CD4-positive, alpha-beta memory T cell (primary cell): ENCODE results near the gene TBX19. TPM values are rescaled to one million over a fixed set of nuclear protein-coding genes. Genes with fewer than 3 reads are reported as not detected.
"Not testable (repeated sequence)": the region's sequence is repeated elsewhere in the genome, so short reads cannot be mapped to it uniquely, and the experiment has no call there.

ENCODE experiments used
- CTCF ChIA-PET: fragments of 350-600 bp; sonication (Branson Sonifier 250); formaldehyde crosslinking; loops from one replicate; lab custom pipeline; 2021; ENCODE audit warnings: inconsistent platforms; ENCODE audit not compliant: partially characterized antibody; lab: Charles Lee
- POLR2A ChIA-PET: fragments of 350-600 bp; sonication (Branson Sonifier 250); formaldehyde crosslinking; loops from one replicate; lab custom pipeline; 2021; ENCODE audit not compliant: partially characterized antibody; lab: Charles Lee
- DNase-seq, 5 donors: peaks; one replicate each; pipeline versions ENCODE4 v3.0.0 to v3.0.0-alpha.2; 2020 to 2022; ENCODE audit warnings: mixed read lengths in 1 of 5
- H3K27ac ChIP-seq: one replicate; pipeline ENCODE4 v1.7.0; 2013; ENCODE audit warnings: low read depth, low read length
- H3K27me3 ChIP-seq: 2 replicates; pipeline ENCODE4 v1.7.0; 2013; ENCODE audit warnings: mild to moderate bottlenecking, low read length, moderate library complexity; ENCODE audit not compliant: insufficient read depth
- H3K36me3 ChIP-seq: 2 replicates; pipeline ENCODE4 v1.7.0; 2013; ENCODE audit warnings: mild to moderate bottlenecking, low read length, moderate library complexity; ENCODE audit not compliant: insufficient read depth
- H3K4me1 ChIP-seq: 2 replicates; pipeline ENCODE4 v1.7.0; 2013; ENCODE audit warnings: mild to moderate bottlenecking, low read length, moderate library complexity; ENCODE audit not compliant: insufficient read depth
- H3K4me3 ChIP-seq, 2 donors: one replicate each; pipeline ENCODE4 v1.7.0; 2013; ENCODE audit warnings: low read length in 2 of 2, mild to moderate bottlenecking in 1 of 2
- H3K9me3 ChIP-seq, 2 donors: one replicate each; pipeline ENCODE4 v1.7.0; 2013; ENCODE audit warnings: low read length in 2 of 2, control low read depth in 1 of 2; ENCODE audit not compliant: control insufficient read depth in 1 of 2
- H3K27ac Mint-ChIP-seq, 7 donors: one replicate each; pipeline ENCODE4 v1.8.0; 2020 to 2021; ENCODE audit warnings: mixed read lengths in 7 of 7, mild to moderate bottlenecking in 6 of 7, inconsistent platforms in 3 of 7, moderate library complexity in 3 of 7
- H3K27me3 Mint-ChIP-seq, 2 donors: one replicate each; pipeline ENCODE4 v1.8.0; 2020 to 2021; ENCODE audit warnings: mixed read lengths in 2 of 2
- H3K36me3 Mint-ChIP-seq, 2 donors: one replicate each; pipeline ENCODE4 v1.8.0; 2020 to 2021; ENCODE audit warnings: mixed read lengths in 2 of 2, inconsistent platforms in 1 of 2, mild to moderate bottlenecking in 1 of 2
- H3K4me1 Mint-ChIP-seq, 4 donors: one replicate each; pipeline ENCODE4 v1.8.0; 2020 to 2021; ENCODE audit warnings: mixed read lengths in 4 of 4, mild to moderate bottlenecking in 1 of 4
- H3K4me3 Mint-ChIP-seq, 8 donors: one replicate each; pipeline ENCODE4 v1.8.0; 2020 to 2021; ENCODE audit warnings: mixed read lengths in 8 of 8, mild to moderate bottlenecking in 7 of 8, moderate library complexity in 6 of 8, inconsistent platforms in 3 of 8
- H3K9me3 Mint-ChIP-seq, 8 donors: one replicate each; pipeline ENCODE4 v1.8.0; 2020 to 2021; ENCODE audit warnings: mixed read lengths in 8 of 8, mild to moderate bottlenecking in 5 of 8, inconsistent platforms in 3 of 8, moderate library complexity in 1 of 8
- intact Hi-C: fragments of 100-400 bp; cut with micrococcal nuclease; formaldehyde crosslinking; loops from one replicate; pipeline ENCODE4 v1.15.1; 2023
- polyA plus RNA-seq, 2 donors: library from polyadenylated mRNA; unstranded; fragments of 300-500 nt; fragmentation: Illumina TruSeq; gene quantifications; one replicate each; pipeline ENCODE4 v1.2.3, GENCODE V29; 2021
- total RNA-seq, 2 experiments: library from RNA; stranded (reverse); gene quantifications; one replicate each; pipeline ENCODE4 v1.2.3, GENCODE V29; 2021

The TBX19 gene
- total and polyA plus RNA-seq, 4 experiments from 2014 or later = 1.3 to 4.3 (median 3.1) TPM

DNA sequence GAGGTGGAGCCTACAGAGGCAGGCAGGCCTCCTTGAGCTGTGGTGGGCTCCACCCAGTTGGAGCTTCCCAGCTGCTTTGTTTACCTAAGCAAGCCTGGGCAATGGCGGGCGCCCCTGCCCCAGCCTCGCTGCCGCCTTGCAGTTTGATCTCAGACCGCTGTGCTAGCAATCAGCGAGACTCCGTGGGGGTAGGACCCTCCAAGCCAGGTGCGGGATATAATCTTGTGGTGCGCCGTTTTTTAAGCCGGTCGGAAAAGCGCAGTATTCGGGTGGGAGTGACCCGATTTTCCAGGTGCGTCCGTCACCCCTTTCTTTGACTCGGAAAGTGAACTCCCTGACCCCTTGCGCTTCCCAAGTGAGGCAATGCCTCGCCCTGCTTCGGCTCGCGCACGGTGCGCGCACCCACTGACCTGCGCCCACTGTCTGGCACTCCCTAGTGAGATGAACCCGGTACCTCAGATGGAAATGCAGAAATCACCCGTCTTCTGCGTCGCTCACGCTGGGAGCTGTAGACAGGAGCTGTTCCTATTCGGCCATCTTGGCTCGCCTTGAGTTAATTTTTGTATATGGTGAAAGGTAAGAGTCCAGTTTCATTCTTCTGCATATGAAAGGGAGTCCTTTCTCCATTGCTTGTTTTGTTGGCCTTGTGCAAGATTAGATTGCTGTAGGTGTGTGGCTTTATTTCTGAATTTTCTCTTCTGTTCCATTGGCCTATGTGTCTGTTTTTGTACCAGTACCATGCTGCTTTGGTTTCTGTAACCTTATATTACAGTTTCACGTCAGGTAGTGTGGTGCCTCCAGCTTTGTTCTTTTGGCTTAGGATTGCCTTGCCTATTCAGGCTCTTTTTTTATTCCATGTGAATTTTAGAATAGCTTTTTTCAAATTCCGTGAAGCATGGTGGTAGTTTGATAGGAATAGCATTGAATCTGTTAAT is 73.9 kb downstream of the TBX19 start:
- POLR2A ChIA-PET, intact Hi-C loops, DNase-seq: not testable (repeated sequence)

DNA sequence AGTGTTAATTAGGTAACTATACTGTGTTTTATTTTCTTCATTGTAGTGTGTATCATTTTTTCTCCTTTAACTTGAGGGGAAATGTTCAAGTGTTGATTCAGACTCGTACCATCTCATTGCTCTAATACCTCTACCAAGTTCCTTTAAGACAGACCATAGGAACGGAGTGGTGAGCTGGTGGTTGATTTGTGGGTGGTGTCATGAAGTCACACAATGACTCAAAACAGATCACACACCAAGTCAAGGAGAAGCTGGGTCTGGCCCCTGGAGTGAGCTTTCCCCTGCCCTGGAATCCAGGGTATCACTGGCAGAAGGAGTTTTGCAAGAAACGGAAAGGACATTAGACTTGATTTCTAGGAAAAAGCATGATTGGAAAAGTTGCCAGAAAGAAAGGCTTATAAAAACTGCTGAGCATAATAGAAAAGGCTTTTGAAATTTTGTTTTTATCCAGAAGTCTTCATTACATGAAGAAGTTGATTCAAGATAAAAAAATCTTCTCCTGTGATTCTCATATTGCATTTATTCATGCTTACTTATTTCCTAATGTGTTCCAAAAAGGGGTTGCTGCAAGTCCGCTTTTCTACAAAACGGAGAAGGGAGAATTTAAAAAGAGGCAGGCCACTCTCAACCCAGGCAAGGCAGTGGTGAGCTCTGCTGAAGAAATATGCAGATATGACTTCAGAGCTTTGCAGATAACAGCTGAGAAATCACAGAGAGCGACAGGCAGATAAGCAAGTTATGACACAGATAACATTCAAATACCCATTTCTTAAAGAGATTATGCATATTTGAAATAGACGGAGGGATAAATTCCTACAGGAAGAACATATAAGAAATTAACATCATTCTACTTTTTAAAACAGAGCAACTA is 79.7 kb downstream of the TBX19 start:
- intact Hi-C loops = loop anchor here (5.0 kb wide), 2 partner anchors 77 to 123 kb away; no protein-coding TSS in a partner anchor
- no peak overlapping the region for H3K27ac ChIP-seq
- CTCF ChIA-PET = interaction anchor here (1.7 to 15.1 kb wide), 2 partner anchors 17 to 243 kb away, joined by 3 to 543 read pairs; no protein-coding TSS in a partner anchor
- Mint-ChIP-seq H3K27ac (peak overlapping the region in 5 of 7 donors; percentile 79 to 100 (median 90)), H3K36me3 (peaks cover 0 to 3% of the 10 kb centered on the region in 2 donors), H3K4me1 (peaks cover 27 to 55% (median 44%) of the 10 kb centered on the region in 4 donors), H3K4me3 (peak overlapping the region in 3 of 8 donors; percentile 25 to 48 (median 36)), H3K9me3 (peaks cover 0 to 2% (median 0%) of the 10 kb centered on the region in 8 donors), H3K27me3 (no peaks in the 10 kb centered on the region)
- H3K9me3 ChIP-seq = no peaks in the 10 kb centered on the region
- H3K4me3 ChIP-seq = no peak overlapping the region
- peak in 1 of 5 donors; percentile 55 for DNase-seq
- H3K4me1 ChIP-seq = peaks cover 49% of the 10 kb centered on the region
- POLR2A ChIA-PET = interaction anchor here (1.3 to 9.7 kb wide), 4 partner anchors 13 to 61 kb away, joined by 3 to 162 read pairs (median 12); no protein-coding TSS in a partner anchor
- H3K27me3 ChIP-seq = no peaks in the 10 kb centered on the region
- H3K36me3 ChIP-seq = no peaks in the 10 kb centered on the region

More for the DNA sequence above, 73.9 kb downstream of the TBX19 start:
- CTCF ChIA-PET = interaction anchor here (2.5 kb wide), 1 partner anchor 12 kb away, joined by 11 read pairs; no protein-coding TSS in a partner anchor
- H3K36me3 ChIP-seq, H3K9me3 ChIP-seq, H3K4me1 Mint-ChIP-seq, H3K27ac ChIP-seq, H3K27me3 Mint-ChIP-seq, H3K27me3 ChIP-seq, H3K36me3 Mint-ChIP-seq, H3K9me3 Mint-ChIP-seq, H3K27ac Mint-ChIP-seq, H3K4me3 ChIP-seq, H3K4me1 ChIP-seq, H3K4me3 Mint-ChIP-seq: not testable (repeated sequence)

DNA sequence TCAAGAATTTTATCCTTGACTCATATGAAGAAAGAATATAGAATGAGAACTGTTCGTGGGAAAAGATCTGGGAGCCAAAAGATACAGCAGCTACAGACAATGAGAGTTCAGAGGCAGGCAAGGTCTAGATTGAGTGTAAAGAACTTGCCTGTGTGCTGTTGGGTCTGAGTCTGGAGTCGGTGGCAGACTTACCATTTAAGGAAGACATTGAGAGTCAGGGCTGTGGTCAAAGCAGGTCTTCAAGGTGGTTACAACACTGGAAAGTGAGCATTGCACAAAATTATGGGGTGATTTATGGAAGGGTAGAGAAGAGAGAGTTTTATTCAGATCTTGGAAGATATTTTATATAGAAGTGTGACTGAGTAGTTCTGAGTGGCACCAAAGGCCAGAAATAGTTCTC is 80.6 kb downstream of the TBX19 start:
- Histone ChIP-seq H3K27ac (no peak overlapping the region), H3K4me3 (no peak overlapping the region), H3K27me3 (no peaks in the 10 kb centered on the region), H3K36me3 (no peaks in the 10 kb centered on the region), H3K9me3 (no peaks in the 10 kb centered on the region), H3K4me1 (peaks cover 57% of the 10 kb centered on the region)
- H3K9me3 Mint-ChIP-seq = peaks cover 0 to 2% (median 0%) of the 10 kb centered on the region in 8 donors
- H3K4me3 Mint-ChIP-seq = peak overlapping the region in 4 of 8 donors; percentile 0 to 48 (median 2)
- no peaks in the 10 kb centered on the region for H3K27me3 Mint-ChIP-seq
- H3K36me3 Mint-ChIP-seq = peaks cover 0 to 3% of the 10 kb centered on the region in 2 donors
- ChIA-PET CTCF (interaction anchor here (15.1 kb wide), 1 partner anchor 17 kb away, joined by 543 read pairs; no protein-coding TSS in a partner anchor), POLR2A (interaction anchor here (2.4 to 9.7 kb wide), 3 partner anchors 17 to 61 kb away, joined by 6 to 162 read pairs (median 19); no protein-coding TSS in a partner anchor)
- peaks cover 33 to 63% (median 50%) of the 10 kb centered on the region in 4 donors for H3K4me1 Mint-ChIP-seq
- H3K27ac Mint-ChIP-seq = peak overlapping the region; percentile 71 to 100 (median 93)
- intact Hi-C loops = loop anchor here (5.0 kb wide), 2 partner anchors 76 to 124 kb away; no protein-coding TSS in a partner anchor
- no peak for DNase-seq

DNA sequence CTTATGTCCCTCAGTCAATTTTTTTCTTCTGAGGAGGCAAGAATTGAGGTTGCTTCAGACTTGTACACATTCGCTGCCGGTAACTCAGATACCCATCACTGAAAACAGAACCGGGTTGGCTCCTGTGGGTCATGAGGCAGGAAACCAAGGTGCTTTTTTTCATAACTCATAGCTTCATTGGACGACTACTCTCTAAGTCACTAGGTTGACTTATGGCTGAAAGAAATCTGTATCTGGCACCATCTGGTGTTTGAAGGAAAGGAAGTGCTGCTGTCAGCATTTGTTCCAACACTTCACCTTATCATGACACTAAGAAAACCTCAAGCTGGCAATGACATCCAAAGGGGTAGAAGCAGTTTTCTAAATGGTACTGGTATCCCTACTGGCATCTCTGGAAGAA is 82.3 kb downstream of the TBX19 start:
- Mint-ChIP-seq H3K4me1 (peaks cover 33 to 63% (median 50%) of the 10 kb centered on the region in 4 donors), H3K9me3 (peaks cover 0 to 3% (median 0%) of the 10 kb centered on the region in 8 donors), H3K36me3 (peaks cover 0 to 3% of the 10 kb centered on the region in 2 donors), H3K27ac (peak overlapping the region; percentile 79 to 100 (median 97)), H3K27me3 (no peaks in the 10 kb centered on the region), H3K4me3 (peak overlapping the region; percentile 63 to 98 (median 83))
- CTCF ChIA-PET = interaction anchor here (0.8 to 15.1 kb wide), 15 partner anchors 9 to 985 kb away, joined by 3 to 543 read pairs (median 4); partner anchors contain the start of gene TIPRL
- H3K27me3 ChIP-seq = no peaks in the 10 kb centered on the region
- intact Hi-C loops = loop anchor here (1.0 to 5.0 kb wide), 4 partner anchors 15 to 126 kb away; no protein-coding TSS in a partner anchor
- H3K9me3 ChIP-seq = no peaks in the 10 kb centered on the region
- H3K4me3 ChIP-seq = peak overlapping the region; percentile 1 to 9
- H3K36me3 ChIP-seq = no peaks in the 10 kb centered on the region
- peaks cover 57% of the 10 kb centered on the region for H3K4me1 ChIP-seq
- DNase-seq = peak; percentile 77 to 84 (median 82)
- H3K27ac ChIP-seq = peak overlapping the region; percentile 32
- POLR2A ChIA-PET = interaction anchor here (0.6 to 9.7 kb wide), 9 partner anchors 19 to 1330 kb away, joined by 3 to 162 read pairs (median 5); partner anchors contain the start of genes BLZF1 and NME7

Other genes with a start within 250 kb of the TBX19 start
- under 1 TPM in 1 of 2 experiments, not detected in 1; 0.12 TPM for gene GPR161, start 143.9 kb upstream of the TBX19 start, total RNA-seq
- under 1 TPM; 0.09 to 0.10 TPM for gene GPR161, start 143.9 kb upstream of the TBX19 start, polyA plus RNA-seq
- gene TIPRL, start 101.9 kb upstream of the TBX19 start, total RNA-seq = 10 to 100 TPM; 23.8 to 28.3 TPM
- 10 to 100 TPM; 36.3 to 37.8 TPM for gene TIPRL, start 101.9 kb upstream of the TBX19 start, polyA plus RNA-seq
- gene SFT2D2, start 54.9 kb upstream of the TBX19 start, total RNA-seq = 10 to 100 TPM; 61.7 to 63.2 TPM
- gene SFT2D2, start 54.9 kb upstream of the TBX19 start, polyA plus RNA-seq = 10 to 100 TPM; 13.6 to 40.8 TPM